Aorta (tissue), 5 donors: ENCODE data around the gene MAP2K5. TPM values are rescaled to one million over a fixed set of nuclear protein-coding genes. Genes with fewer than 3 reads are reported as not detected.

Experiments
- ATAC-seq: fragments of 200-7000 bp; cut with Tn5 transposase; one replicate; pipeline ENCODE4 v1.9.1; 2022; ENCODE audit warnings: moderate library complexity; ENCODE audit not compliant: low FRiP score
- DNase-seq, 2 donors: peaks; one replicate each; pipeline ENCODE4 v3.0.0-alpha.2; 2020
- H3K27ac ChIP-seq, 2 donors: one replicate each; pipeline ENCODE4 v1.5.1; 2013; ENCODE audit warnings: low read length in 2 of 2, mild to moderate bottlenecking in 2 of 2, moderate library complexity in 2 of 2, control low read depth in 1 of 2, inconsistent platforms in 1 of 2, low read depth in 1 of 2
- H3K27me3 ChIP-seq, 2 donors: one replicate each; pipeline ENCODE4 v1.6.1; 2013; ENCODE audit warnings: control low read depth in 1 of 2, low read length in 1 of 2, mild to moderate bottlenecking in 1 of 2, moderate library complexity in 1 of 2; ENCODE audit not compliant: insufficient read depth in 2 of 2, control insufficient read depth in 1 of 2
- H3K36me3 ChIP-seq, 2 donors: one replicate each; pipeline ENCODE4 v1.6.1; 2013; ENCODE audit warnings: control low read depth in 1 of 2, low read length in 1 of 2, mild to moderate bottlenecking in 1 of 2; ENCODE audit not compliant: insufficient read depth in 2 of 2, control insufficient read depth in 1 of 2
- H3K4me1 ChIP-seq, 2 donors: one replicate each; pipeline ENCODE4 v1.6.1; 2013; ENCODE audit warnings: low read length in 2 of 2, control low read depth in 1 of 2, mild to moderate bottlenecking in 1 of 2, moderate library complexity in 1 of 2; ENCODE audit not compliant: insufficient read depth in 2 of 2, control insufficient read depth in 1 of 2
- H3K4me3 ChIP-seq, 2 donors: one replicate each; pipeline ENCODE4 v1.5.1; 2013; ENCODE audit warnings: low read length in 2 of 2, control low read depth in 1 of 2, mild to moderate bottlenecking in 1 of 2
- H3K9me3 ChIP-seq: one replicate; pipeline ENCODE4 v1.6.1; 2013; ENCODE audit warnings: mild to moderate bottlenecking, low read length; ENCODE audit not compliant: control insufficient read depth
- WGBS, 2 donors: extraction: QIAGEN DNeasy Blood & Tissue Kit; methylation state at CpG; one replicate each; pipeline ENCODE4 v1.1.7; 2013; 5-methylcytosine and 5-hydroxymethylcytosine counted together
- intact Hi-C, 2 donors: fragments of 100-400 bp; cut with DNase I; formaldehyde crosslinking; loops; one replicate each; pipeline versions ENCODE4 v1.14.2 to v1.15.0; 2022
- polyA plus RNA-seq, 2 donors: library from polyadenylated mRNA; stranded (reverse); fragments of 200-250 nt; gene quantifications; one replicate each; pipeline ENCODE4 v1.2.3, GENCODE V29; 2013
- total RNA-seq, 2 donors: library from RNA; stranded (reverse); fragmentation: NEBNext Ultra II Directional; extraction: Animal tissue kit (Norgen Biotek cat#: 25700); gene quantifications; one replicate each; pipeline ENCODE4 v1.2.1, GENCODE V29; 2021
- donor health status: healthy with polysubstance abuse.
- donor health status: Bipolar disorder and iron deficiency.
- donor health status: DM: no; HTN: no; CAD: no.
- donor health status: DM: no; HTN: no; CAD: no.
- donor health status: DM: yes; HTN: yes; CAD: no.

The MAP2K5 gene
- total and polyA plus RNA-seq, 4 donors, result 7.3 to 29.2 (median 17.1) TPM

DNA sequence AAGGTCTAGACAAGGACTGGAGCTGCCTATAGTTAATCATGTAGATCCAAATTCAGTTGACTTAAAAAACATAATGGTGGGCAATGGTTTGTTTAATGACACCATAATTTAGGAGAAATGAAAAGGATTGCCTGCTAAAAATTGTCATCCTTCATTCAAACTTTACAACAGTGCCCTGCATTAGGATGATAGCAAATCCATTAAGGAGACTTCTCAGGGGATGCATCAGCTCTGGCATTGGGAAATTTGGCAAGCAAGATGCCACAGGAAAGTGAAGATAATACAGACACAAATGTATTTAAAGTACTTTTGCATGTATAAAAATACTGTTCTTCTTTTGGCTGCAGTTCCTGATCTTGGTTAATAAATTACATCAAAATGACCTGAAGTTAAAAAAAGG is 189.7 kb downstream of the MAP2K5 start:
- Histone ChIP-seq H3K4me3 (no peak overlapping the region), H3K36me3 (no peaks in the 10 kb centered on the region), H3K27ac (no peak overlapping the region), H3K4me1 (peaks cover 0 to 3% of the 10 kb centered on the region in 2 donors), H3K9me3 (no peaks in the 10 kb centered on the region), H3K27me3 (no peaks in the 10 kb centered on the region)
- no peak for DNase-seq
- ATAC-seq, result no peak
- intact Hi-C loops, result no loop called here

DNA sequence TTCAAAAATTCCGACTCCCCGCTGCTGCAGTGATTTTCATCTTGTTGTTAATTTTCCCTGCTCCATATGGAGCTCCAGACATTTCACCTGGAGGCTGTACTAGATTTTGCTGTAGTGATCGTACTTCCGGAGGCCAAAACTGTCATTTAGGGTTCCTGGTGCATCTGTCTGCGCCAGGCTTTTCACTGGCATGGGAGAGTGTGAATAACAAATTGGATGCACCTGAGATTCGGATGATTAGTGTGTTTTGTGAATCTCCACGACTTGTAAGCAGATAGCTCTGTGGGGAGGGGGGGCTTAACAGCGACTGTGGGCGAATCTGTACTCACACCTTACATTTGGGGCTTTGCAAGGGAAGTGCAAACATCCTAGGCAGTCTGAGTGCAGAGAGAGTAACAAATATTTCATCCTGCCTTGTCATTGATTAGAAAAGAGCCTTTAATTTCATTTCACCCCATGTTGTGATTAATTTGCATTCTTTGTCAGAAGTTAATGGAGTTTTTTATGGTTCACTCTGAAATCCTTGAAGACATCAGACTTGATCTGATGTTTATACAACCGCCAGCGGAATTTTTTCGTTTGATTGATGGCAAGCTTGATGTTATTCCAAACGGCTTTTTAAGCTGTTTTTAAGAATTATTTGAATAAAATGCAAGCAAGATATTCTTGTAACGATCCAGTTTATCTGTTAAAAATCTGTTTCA is 190.3 kb downstream of the MAP2K5 start:
- DNase-seq (no peak), ATAC-seq (no peak)
- intact Hi-C loops, result no loop called here
- peaks cover 0 to 3% of the 10 kb centered on the region in 2 donors for H3K4me1 ChIP-seq
- H3K9me3 ChIP-seq, result no peaks in the 10 kb centered on the region
- H3K27me3 ChIP-seq, result no peaks in the 10 kb centered on the region
- WGBS, 2 donors, result 88% methylated on average over 14 of the region's 14 CpGs
- no peak overlapping the region for H3K27ac ChIP-seq
- H3K4me3 ChIP-seq, result no peak overlapping the region
- no peaks in the 10 kb centered on the region for H3K36me3 ChIP-seq

DNA sequence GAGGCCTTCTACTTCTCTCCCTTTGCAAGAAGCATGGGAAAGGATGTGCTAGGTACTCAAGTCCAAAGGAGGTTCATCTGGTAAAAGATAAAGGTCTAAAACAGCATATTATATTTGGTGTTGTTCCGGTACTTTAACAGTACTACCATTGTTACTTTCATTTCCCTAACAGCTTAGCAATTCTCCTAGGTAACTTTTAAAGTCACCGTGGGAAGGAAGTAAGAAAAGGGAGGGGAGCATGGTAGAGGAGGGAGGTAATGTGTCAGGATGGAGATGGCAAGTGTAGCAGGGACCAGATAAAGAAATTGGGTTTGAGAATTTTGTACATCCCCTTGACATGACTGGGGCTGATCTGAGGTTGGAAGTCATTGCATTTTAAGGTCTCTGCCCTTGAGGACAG is 193.4 kb downstream of the MAP2K5 start:
- Histone ChIP-seq H3K4me1 (peaks cover 0 to 3% of the 10 kb centered on the region in 2 donors), H3K9me3 (no peaks in the 10 kb centered on the region), H3K36me3 (peaks cover 0 to 2% of the 10 kb centered on the region in 2 donors), H3K27me3 (no peaks in the 10 kb centered on the region), H3K4me3 (no peak overlapping the region), H3K27ac (no peak overlapping the region)
- DNase-seq (no peak), ATAC-seq (no peak)
- WGBS, 2 donors, result 31 to 43% methylated on average over 2 of the region's 2 CpGs
- intact Hi-C loops, result no loop called here

DNA sequence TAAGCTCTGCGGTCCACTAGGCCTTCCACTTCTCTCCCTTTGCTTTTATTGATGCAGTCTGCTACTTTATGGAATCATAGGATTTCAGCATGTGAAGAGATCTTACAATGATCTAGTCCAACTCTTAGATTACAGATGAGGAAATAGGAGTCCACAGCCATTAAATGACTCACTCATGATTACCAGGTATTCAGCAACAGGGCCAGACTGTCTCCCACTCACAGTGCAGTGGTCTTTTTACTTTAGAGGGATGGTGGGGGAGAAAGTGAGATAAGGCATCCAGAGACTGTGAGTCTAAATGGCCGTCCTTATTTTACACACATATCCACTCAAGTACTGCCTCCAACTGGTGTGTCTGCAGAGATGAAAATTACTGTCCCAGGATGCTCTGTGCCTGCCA is 194.3 kb downstream of the MAP2K5 start:
- Histone ChIP-seq H3K4me1 (peaks cover 0 to 3% of the 10 kb centered on the region in 2 donors), H3K27ac (no peak overlapping the region), H3K9me3 (no peaks in the 10 kb centered on the region), H3K4me3 (no peak overlapping the region), H3K27me3 (no peaks in the 10 kb centered on the region), H3K36me3 (peaks cover 0 to 2% of the 10 kb centered on the region in 2 donors)
- ATAC-seq (no peak), DNase-seq (no peak)
- WGBS, 2 donors, result 84 to 88% methylated on average over 2 of the region's 2 CpGs
- intact Hi-C loops, result no loop called here

DNA sequence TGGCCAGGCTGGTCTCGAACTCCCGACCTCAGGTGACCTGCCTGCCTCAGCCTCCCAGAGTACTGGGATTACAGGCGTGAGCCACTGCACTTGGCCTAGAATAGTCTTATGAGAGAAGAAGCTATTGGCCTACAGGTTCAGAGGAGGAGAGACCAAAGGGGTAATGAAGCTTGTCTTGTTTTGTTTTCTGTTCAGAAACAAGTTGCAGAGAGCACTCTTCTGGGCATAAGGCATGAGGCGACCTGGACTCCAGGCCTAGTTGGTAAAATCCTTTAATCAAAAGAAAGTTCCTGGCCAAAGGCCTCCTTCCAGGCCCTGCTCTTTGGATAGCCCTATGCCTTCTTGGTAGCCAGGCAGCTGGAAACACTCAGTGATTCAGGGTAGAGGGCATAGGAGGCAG is 195.6 kb downstream of the MAP2K5 start:
- 71 to 73% methylated on average over 4 of the region's 4 CpGs for WGBS, 2 donors
- DNase-seq, result no peak
- Histone ChIP-seq H3K9me3 (no peaks in the 10 kb centered on the region), H3K4me3 (no peak overlapping the region), H3K4me1 (no peaks in the 10 kb centered on the region), H3K27me3 (no peaks in the 10 kb centered on the region), H3K36me3 (peaks cover 0 to 2% of the 10 kb centered on the region in 2 donors), H3K27ac (no peak overlapping the region)
- ATAC-seq, result no peak
- intact Hi-C loops, result no loop called here

DNA sequence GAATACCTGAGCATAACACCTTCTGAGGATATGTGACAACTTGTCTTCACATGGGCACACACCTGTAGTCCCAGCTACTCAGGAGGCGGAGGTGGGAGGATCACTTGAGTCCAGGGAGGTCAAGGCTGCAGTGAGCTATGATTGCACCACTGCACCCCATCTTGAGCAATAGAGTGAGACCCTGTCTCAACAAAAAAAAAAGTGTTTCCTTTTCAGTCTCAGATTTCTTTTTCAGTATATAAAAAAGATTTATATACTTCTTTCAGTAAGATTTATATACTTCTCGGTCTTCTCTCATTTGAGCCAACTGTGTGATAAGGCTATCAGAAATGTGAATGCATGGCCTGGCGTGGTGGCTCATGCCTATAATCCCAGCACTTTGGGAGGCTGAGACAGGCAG is 197.9 kb downstream of the MAP2K5 start:
- ATAC-seq (no peak), DNase-seq (no peak)
- intact Hi-C loops, result no loop called here
- H3K4me3 ChIP-seq, result no peak overlapping the region
- H3K9me3 ChIP-seq, result no peaks in the 10 kb centered on the region
- H3K27ac ChIP-seq, result no peak overlapping the region
- H3K4me1 ChIP-seq, result peaks cover 0 to 2% of the 10 kb centered on the region in 2 donors
- peaks cover 0 to 2% of the 10 kb centered on the region in 2 donors for H3K36me3 ChIP-seq
- no peaks in the 10 kb centered on the region for H3K27me3 ChIP-seq
- WGBS, 2 donors, result 96 to 98% methylated on average over 3 of the region's 3 CpGs

DNA sequence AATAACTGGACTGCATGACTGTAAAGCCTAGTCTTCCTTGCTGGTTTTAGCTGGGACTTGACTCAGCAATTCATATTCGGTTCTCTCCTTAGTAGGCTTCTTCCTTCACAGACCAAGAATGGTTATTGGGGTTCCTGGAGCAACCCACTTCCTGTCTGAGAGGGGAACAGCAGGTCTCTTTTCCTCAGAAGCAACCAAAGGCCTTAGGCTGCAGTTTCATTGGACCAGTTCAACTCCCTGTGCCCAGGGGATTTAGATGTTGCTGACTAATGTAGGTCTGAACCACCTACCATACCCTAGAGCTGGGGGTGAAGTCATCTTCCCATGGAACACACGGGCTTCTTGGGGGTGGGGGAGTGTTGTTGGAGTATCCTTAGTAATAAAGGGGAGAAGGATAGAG is 198.8 kb downstream of the MAP2K5 start:
- no peak for DNase-seq
- WGBS, 2 donors, result 88 to 93% methylated on average over 2 of the region's 2 CpGs
- ATAC-seq, result no peak
- Histone ChIP-seq H3K9me3 (no peaks in the 10 kb centered on the region), H3K4me3 (no peak overlapping the region), H3K36me3 (peaks cover 0 to 2% of the 10 kb centered on the region in 2 donors), H3K27me3 (no peaks in the 10 kb centered on the region), H3K4me1 (peaks cover 0 to 2% of the 10 kb centered on the region in 2 donors), H3K27ac (no peak overlapping the region)
- intact Hi-C loops, result no loop called here

DNA sequence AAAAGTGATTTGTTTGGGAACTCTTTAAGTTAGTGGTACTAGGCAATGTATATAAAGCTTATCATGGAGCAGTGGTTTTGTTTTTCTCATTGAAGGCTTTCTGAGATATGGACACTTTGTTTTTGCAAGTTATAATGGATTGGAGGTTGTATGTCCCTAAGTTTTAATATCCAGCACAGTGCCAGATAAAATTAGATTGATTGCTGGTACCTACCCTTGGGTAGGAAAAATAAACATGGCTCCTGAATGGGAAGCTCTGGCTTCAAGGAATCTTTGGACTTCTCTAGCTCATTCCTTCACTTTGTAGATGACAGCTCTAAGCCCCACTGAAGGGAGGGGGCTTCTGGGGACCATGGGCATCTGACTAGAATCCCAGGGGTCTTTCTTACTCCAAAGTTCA is 201.1 kb downstream of the MAP2K5 start:
- intact Hi-C loops, result no loop called here
- Histone ChIP-seq H3K27me3 (no peaks in the 10 kb centered on the region), H3K9me3 (no peaks in the 10 kb centered on the region), H3K27ac (no peak overlapping the region), H3K36me3 (no peaks in the 10 kb centered on the region), H3K4me3 (no peak overlapping the region), H3K4me1 (peaks cover 0 to 2% of the 10 kb centered on the region in 2 donors)
- no peak for DNase-seq
- no peak for ATAC-seq

DNA sequence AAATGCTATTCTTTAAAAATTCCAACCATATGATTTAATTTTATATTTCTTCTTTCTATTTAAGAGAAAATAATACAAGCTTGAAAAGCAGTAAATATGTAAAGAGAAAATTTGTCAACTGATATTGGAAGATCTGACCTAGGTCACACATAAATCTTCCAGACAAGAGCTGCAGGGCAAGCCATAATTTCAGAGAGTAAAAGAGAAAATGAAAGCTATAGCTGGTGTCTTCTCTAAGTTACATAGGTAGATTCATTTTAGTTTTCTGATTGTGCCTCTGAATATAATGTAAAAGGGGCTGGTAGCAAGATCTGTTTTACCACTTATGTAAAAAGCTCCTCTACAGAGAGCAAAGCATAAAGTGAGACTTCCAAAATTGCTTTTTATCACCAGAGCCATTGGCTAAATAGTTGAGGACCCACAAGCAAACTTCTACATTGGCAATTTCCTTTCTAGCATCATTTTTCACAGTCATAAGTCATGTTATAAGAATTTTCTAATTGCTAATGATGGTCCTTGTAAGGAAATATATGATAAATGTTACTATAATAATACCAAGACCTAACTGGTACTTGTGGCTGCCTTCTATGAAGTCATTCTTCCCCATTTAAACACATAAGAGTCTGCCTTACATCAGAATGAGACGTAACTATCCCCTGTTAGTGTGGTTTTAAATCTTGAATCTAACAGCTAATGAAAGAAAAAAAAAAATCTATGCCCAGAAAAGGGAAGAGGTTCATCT is 202.0 kb downstream of the MAP2K5 start:
- H3K4me1 ChIP-seq, result peaks cover 0 to 2% of the 10 kb centered on the region in 2 donors
- WGBS, 2 donors, result 48 to 76% methylated on average over 1 of the region's 1 CpG
- intact Hi-C loops, result no loop called here
- ATAC-seq (no peak), DNase-seq (no peak)
- H3K4me3 ChIP-seq, result no peak overlapping the region
- no peaks in the 10 kb centered on the region for H3K9me3 ChIP-seq
- no peaks in the 10 kb centered on the region for H3K27me3 ChIP-seq
- H3K27ac ChIP-seq, result no peak overlapping the region
- no peaks in the 10 kb centered on the region for H3K36me3 ChIP-seq
